ENCODE results near the gene NAT16.
"Not testable (repeated sequence)": the region's sequence is repeated elsewhere in the genome, so short reads cannot be mapped to it uniquely, and the experiment has no call there.

NAT16 gene

DNA sequence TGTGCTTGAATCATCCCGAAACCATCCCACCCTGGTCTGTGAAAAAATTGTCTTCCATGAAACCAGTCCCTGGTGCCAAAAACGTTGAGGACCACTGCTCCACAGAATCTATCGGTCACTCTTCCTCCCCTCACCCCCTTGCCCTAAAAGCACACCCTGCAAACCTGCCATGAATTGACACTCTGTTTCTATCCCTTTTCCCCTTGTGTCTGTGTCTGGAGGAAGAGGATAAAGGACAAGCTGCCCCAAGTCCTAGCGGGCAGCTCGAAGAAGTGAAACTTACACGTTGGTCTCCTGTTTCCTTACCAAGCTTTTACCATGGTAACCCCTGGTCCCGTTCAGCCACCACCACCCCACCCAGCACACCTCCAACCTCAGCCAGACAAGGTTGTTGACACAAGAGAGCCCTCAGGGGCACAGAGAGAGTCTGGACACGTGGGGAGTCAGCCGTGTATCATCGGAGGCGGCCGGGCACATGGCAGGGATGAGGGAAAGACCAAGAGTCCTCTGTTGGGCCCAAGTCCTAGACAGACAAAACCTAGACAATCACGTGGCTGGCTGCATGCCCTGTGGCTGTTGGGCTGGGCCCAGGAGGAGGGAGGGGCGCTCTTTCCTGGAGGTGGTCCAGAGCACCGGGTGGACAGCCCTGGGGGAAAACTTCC is 54.0 kb downstream of the NAT16 start:
- DNase-seq: peak; percentile 88

DNA sequence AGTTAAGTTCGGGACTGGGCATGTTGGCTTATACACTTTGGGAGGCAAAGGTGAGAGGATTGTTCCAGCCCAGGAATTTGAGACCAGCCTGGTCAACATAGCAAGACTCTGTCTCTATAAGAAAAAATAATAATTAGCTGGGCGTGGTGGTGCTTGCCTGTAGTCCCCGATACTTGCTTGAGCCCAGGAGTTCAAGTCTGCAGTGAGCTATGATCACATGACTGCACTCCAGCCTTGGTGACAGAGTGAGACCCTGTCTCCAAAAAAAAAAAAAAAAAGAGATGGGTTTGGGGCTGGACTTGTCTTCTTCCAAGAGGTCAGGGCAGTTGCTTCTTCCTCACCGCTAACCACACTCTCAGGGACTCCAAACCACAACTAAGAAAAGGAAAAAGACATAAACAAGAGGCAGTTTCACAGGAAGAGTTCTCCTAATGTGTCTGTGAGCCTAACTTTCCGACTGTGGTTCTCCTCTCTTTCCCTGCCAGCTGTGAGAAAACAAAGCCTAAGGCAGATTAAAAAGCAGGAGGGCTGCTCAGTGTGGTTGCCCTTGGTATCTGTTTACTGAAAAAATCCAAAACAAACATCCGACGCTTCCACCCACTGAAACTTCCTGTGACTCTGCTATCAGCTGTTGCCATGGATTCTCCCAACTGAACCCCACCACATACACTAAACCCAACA is 55.6 kb downstream of the NAT16 start:
- DNase-seq: peak; percentile 72

DNA sequence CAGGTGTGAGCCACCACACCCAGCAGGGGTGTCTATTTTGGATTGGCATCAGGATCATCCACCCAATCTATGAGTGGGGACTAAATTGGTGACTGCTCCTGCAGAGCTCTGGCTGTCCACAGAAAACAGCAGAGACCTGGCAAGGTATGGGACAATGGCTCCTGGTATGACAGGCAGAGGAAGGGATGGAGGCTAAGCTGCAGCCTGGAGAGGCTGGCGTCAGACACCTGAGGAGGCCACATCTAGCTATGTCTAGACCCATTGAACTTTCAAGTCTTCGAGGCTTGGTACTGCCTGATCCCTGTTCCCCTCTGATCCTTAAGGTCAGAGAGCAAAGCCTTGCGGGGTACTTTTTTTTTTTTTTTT is 56.4 kb downstream of the NAT16 start:
- DNase-seq: no peak

DNA sequence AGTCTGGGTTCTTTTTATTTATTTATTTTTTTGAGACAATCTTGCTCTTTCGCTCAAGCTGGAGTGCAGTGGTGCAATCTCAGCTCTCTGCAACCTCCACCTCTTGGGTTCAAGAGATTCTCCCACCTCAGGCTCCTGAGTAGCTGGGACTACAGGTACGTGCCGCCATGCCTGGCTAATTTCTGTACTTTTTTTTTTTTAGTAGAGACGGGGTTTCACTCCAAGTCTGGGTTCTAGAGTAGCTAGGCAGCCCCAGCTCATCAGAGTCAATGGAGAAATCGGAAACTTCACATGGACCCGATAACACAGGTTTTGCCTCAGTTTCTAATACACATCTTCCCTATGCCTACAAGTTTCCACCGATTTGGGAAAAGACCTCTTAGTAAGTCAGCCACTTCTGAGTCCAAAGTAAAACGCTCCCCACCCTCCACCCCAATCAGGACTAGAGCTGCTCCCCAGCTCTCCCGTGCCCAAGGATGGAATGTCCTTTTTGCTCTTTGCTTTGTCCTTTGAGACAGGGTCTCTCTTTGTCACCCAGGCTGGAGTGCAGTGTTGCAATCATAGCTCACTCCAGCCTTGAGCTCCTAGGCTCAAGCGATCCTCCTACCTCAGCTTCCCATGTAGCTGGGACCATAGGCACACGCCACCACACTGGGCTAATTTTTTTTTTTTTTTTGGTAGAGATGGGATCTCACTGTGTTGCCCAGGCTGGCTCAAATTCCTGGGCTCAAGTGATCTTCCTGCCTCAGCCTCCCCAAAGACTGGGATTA is 57.0 kb downstream of the NAT16 start:
- DNase-seq: no peak

DNA sequence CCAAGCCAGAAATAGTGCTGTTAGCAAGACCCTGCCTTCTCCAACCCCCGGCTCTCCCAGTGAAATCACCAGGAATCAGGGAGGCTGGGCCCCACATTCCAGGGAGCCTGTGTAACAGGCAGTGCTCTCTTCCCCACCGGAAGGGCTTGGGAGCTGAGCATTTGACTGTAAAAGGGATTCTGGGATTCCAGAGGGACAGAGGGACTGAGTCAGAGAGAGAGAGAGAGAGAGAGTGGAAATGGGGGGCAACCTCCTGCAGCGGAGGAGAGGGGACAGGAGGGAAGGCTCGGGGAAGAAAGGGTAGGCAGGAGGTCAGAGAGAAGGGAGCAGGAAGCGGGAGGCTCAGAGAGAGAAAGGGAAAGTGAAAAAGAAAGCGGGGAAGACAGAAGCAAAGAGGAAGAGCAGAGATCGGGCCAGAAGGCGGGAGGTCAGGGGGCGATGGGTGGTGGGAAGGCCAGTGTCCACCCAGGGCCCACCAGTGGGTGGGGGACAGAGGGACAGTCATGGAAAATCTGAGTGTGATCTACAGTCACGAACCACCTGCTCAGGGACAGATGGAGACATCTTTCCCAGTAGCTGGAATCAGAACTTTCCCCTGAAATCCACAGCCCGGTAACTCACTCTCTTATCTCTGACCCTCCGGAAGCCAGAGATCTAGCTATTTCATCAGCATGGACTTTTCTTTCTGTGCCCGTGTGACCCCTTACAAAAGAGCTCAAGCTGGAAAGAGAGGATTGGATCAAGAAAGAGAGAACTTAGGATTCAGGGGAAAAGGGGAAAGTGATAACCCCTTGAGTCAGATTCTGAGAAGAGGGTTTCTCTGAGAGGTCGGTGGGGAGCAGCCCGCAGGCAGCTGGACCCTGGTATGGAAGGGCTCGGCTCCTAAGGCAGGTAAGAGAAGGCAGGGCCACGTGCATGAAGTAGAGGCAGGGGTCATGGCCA is 57.8 kb downstream of the NAT16 start:
- peak; percentile 100 for DNase-seq

DNA sequence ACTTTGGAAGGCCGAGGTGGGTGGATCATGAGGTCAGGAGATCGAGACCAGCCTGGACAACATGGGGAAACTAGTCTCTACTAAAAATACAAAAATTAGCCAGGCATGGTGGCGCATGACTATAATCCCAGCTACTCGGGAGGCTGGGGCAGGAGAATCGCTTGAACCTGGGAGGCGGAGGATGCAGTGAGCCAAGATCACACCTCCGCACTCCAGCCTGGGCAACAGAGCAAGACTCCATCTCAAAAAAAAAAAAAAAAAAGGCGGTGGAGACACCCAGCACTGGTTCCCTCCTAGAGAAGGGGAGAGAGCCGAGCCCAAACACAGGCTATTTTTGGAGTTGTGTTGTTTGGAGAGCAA is 58.5 kb downstream of the NAT16 start:
- DNase-seq: not testable (repeated sequence)

Measured in fibroblast of skin of right biceps (primary cell).